HepG2 (cell line): ENCODE results near the gene SRCAP.

Source experiments
- MYC ChIP-seq: sonication (generic); formaldehyde crosslinking; IDR thresholded peaks from 2 replicates; pipeline ENCODE4 v1.9.0; 2021; ENCODE audit warnings: missing genetic modification reagents, borderline replicate concordance
- ZNF18 ChIP-seq: sonication (generic); formaldehyde crosslinking; IDR thresholded peaks from 2 replicates; pipeline ENCODE4 v1.8.0; 2022; ENCODE audit warnings: mild to moderate bottlenecking, missing genetic modification reagents; ENCODE audit not compliant: insufficient replicate concordance

- TF ChIP-seq ZNF18 (CRISPR knock-in tag) = no peak
- TF ChIP-seq MYC = 0 out of 2 replicates have a peak, but pooled peaks have one; percentile 19
Measured at GRCh38 chr16:30662449-30662848, 36.5 kb upstream of the SRCAP start.
